Adrenal gland (tissue), 5 donors: Measurements from ENCODE around the gene TNNT3.

ENCODE experiments used
- CTCF ChIP-seq, 6 experiments: fragments of 450-650 bp in 4 of 6; fragments of 200-600 bp in 2 of 6; sonication (generic) in 1 of 6; IDR thresholded peaks; 1 replicate in 5 of 6; 2 replicates in 1 of 6; pipeline versions ENCODE4 v1.5.1 to v1.8.0; 2016 to 2021; ENCODE audit warnings: antibody characterized with exemption in 6 of 6, mild to moderate bottlenecking in 2 of 6, moderate library complexity in 1 of 6
- POLR2A ChIP-seq, 2 donors: fragments of 450-650 bp; IDR thresholded peaks; one replicate each; pipeline ENCODE4 v1.6.1; 2017; ENCODE audit warnings: antibody characterized with exemption in 2 of 2, mild to moderate bottlenecking in 2 of 2, moderate library complexity in 1 of 2
- donor health status: DM: no; HTN: no; CAD: no.

GRCh38 chr11:1922481-1923081 is 3.1 kb downstream of the TNNT3 start:
- TF ChIP-seq POLR2A (IDR thresholded peaks at IDR 0.05), result no peak
- TF ChIP-seq CTCF (IDR thresholded peaks at IDR 0.05), result no peak
